UCSD-AML1 (cell line): Measurements from ENCODE around the gene ZNF761.
"Not testable (repeated sequence)": the region's sequence is repeated elsewhere in the genome, so short reads cannot be mapped to it uniquely, and the experiment has no call there.

ENCODE experiments used
- DNase-seq: peaks from one replicate; lab custom pipeline; 2025; ENCODE audit not compliant: unreplicated experiment; lab: John Stamatoyannopoulos, UW

Gene ZNF761

GRCh38 chr19:53455828-53456227 is 24.0 kb downstream of the ZNF761 start:
- DNase-seq = no peak

- not testable (repeated sequence) for DNase-seq
These were observed 28.4 kb downstream of the ZNF761 start for GRCh38 chr19:53460131-53460721.

- DNase-seq = no peak
These were observed 30.1 kb downstream of the ZNF761 start for GRCh38 chr19:53461866-53462265.

GRCh38 chr19:53462861-53463260 is 31.1 kb downstream of the ZNF761 start:
- DNase-seq = no peak

- no peak for DNase-seq
These were observed 31.5 kb downstream of the ZNF761 start for GRCh38 chr19:53463263-53463662.

GRCh38 chr19:53466726-53467484 is 35.1 kb downstream of the ZNF761 start:
- DNase-seq = no peak

GRCh38 chr19:53467485-53468262 is 35.9 kb downstream of the ZNF761 start, which contains the start of gene ZNF813:
TSS of gene ZNF813 (plus strand) at chr19:53467733. CDS start at chr19:53483823, 16,090 bp downstream.
- DNase-seq = peak; percentile 92

DNA sequence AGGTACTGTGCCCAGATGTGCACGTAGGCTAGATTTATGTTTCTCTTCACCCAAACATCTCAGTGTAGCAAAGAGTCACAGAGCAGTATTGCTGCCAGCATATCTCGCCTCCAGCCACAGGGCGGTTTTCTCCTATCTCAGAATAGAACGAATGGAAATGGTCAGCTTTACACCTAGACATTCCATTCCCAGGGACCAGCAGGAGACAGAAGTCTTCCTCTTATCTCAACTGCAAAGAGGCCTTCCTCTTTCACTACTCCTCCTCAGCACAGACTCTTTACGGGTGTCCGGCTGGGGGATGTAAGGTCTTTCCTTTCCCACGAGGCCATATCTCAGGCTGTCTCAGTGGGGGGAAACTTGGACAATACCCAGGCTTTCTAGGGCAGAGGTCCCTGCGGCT is 36.8 kb downstream of the ZNF761 start:
- not testable (repeated sequence) for DNase-seq

DNA sequence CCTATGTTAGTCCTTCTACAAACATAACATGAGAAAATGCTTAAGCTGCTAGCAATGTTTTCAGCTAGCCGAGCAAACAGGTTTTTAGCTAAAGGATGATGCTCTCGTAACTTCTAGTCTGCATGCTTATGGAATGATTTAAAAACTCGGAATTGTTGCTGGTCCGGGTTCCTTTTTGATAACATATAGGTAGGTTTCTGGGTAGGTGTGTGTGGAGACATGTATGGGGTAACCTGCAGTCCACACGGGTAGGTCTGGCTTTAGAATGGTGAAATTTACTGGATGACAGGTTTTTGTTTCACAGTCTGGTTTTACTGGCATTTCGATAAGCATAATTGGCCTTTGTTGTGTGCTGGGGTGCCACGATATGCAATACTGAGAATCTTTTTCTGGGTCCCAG is 40.1 kb downstream of the ZNF761 start:
- no peak for DNase-seq

DNA sequence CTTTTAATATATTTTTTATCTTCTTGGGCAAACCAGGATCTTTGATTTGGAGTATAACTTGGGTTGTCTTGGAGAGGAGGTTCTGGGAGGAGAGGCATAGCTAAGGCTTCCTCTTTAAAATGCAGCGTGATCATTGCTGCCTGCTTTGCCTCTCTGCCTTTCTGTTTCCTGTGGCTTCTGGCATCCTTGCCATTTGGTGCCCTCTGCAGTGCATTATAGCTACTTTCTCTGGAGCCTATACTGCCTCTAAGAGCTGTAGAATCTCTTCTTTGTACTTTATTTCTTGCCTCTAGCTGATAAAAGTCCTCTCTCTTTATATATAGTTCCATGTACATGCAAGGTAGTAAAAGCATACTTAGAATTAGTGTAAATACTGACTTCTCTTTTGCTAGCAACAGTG is 43.0 kb downstream of the ZNF761 start:
- DNase-seq = peak; percentile 27

GRCh38 chr19:53475470-53475869 is 43.7 kb downstream of the ZNF761 start:
- not testable (repeated sequence) for DNase-seq

- DNase-seq = not testable (repeated sequence)
These were observed 52.0 kb downstream of the ZNF761 start for GRCh38 chr19:53483751-53484150.

GRCh38 chr19:53485046-53486004 is 53.5 kb downstream of the ZNF761 start:
- DNase-seq = no peak

GRCh38 chr19:53492153-53492552 is 60.4 kb downstream of the ZNF761 start:
- no peak for DNase-seq

DNA sequence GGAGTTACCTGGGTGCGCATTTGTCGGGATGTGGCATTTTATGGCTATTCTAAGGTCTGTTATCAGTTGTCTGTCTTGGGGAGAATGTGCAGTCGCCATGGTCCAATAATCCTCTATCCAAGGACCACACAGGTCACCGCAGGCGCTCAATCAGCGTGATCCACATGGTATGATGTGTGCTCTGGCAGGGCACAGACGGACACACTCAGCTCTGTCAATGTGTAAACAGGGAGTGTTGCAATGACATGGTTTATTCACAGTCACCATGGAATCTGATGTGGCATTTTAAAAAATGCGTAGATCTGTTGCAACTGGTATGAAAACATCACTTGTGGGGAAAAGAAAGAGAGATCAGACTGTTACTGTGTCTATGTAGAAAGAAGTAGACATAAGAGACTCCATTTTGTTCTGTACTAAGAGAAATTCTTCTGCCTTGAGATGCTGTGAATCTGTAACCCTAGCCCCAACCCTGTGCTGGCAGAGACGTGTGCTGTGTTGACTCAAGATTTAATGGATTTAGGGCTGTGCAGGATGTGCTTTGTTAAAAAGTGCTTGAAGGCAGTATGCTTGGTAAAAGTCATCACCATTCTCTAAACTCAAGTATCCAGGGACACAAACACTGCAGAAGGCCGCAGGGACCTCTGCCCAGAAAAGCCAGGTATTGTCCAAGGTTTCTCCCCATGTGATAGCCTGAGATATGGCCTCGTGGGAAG is 65.7 kb downstream of the ZNF761 start:
- DNase-seq = not testable (repeated sequence)

DNA sequence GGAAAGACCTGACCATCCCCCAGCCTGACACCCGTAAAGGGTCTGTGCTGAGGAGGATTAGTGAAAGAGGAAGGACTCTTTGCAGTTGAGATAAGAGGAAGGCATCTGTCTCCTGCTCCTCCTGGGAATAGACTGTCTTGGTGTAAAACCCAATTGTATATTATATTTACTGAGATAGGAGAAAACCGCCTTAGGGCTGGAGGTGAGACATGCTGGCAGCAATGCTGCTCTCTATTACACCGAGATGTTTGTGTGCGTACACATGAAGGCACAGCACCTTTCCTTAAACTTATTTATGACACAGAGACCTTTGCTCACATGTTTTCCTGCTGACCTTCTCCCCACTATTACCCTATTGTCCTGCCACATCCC is 66.2 kb downstream of the ZNF761 start:
- not testable (repeated sequence) for DNase-seq

GRCh38 chr19:53503151-53503550 is 71.4 kb downstream of the ZNF761 start:
- DNase-seq = not testable (repeated sequence)

DNA sequence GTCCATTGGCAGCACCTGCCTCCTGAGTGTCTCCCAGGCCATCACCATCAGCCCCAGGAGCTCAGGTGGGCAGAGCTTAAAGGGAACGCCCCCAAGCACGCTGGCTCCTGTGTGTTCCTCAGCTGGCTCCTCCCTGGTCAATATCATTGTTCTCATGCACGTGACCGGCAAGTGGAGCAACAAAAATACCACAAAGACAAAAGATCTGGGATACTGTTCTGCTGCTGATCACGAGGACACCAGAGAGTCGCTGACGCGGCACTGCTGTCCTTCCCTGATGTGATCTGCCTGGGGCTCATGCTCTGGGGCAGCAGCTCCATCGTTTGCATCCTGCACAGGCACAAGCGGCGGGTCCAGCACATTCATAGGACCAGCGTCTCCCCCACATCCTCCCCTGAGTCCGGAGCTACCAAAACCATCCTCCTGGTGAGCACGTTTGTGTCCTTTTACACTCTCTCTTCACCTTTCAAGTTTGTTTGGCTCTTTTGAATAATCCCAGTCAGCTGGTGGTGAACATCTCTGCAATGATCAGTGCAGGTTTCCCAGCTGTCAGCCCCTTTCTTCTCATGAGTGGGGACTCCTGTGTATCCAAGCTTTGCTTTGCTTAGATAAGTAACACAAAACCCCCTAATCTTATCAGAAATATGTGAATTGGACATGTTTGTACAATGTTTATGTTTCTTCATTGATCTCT is 72.0 kb downstream of the ZNF761 start:
- DNase-seq = not testable (repeated sequence)

- DNase-seq = not testable (repeated sequence)
These were observed 72.5 kb downstream of the ZNF761 start for GRCh38 chr19:53504365-53504703.

DNA sequence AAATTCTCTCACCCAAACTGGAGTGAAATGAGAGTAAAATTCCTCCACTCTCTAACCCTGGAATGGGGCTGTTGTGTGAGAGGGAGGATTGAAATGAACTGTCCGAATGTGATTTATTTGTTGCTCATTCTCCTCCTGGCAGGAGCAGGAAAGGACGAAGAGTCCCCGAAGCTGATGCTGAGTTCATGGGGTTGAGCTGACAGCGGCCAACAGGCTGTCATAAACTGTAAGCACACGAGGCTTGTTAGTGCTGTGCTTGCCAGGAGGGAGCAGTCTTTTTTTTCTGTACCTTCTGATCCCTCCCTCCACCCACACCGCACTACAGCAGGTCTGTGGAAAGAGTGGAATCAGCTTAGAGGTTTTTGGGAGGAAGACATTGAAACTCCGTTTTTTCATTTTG is 73.1 kb downstream of the ZNF761 start:
- DNase-seq = no peak
